ENCODE results near the gene SLC19A1.

SLC19A1 gene

GRCh38 chr21:45517249-45518065 lies 24.8 kb downstream of the SLC19A1 start:
- TF ChIP-seq, protein P1, sequence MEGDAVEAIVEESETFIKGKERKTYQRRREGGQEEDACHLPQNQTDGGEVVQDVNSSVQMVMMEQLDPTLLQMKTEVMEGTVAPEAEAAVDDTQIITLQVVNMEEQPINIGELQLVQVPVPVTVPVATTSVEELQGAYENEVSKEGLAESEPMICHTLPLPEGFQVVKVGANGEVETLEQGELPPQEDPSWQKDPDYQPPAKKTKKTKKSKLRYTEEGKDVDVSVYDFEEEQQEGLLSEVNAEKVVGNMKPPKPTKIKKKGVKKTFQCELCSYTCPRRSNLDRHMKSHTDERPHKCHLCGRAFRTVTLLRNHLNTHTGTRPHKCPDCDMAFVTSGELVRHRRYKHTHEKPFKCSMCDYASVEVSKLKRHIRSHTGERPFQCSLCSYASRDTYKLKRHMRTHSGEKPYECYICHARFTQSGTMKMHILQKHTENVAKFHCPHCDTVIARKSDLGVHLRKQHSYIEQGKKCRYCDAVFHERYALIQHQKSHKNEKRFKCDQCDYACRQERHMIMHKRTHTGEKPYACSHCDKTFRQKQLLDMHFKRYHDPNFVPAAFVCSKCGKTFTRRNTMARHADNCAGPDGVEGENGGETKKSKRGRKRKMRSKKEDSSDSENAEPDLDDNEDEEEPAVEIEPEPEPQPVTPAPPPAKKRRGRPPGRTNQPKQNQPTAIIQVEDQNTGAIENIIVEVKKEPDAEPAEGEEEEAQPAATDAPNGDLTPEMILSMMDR (conservative IDR thresholded peaks at IDR 0.05; ENCODE audit: low read depth, low read length), result no peak
- H3K4me3 ChIP-seq (ENCODE audit: low read length), result no peak overlapping the region
- no peak for DNase-seq (ENCODE audit: low read depth)

DNA sequence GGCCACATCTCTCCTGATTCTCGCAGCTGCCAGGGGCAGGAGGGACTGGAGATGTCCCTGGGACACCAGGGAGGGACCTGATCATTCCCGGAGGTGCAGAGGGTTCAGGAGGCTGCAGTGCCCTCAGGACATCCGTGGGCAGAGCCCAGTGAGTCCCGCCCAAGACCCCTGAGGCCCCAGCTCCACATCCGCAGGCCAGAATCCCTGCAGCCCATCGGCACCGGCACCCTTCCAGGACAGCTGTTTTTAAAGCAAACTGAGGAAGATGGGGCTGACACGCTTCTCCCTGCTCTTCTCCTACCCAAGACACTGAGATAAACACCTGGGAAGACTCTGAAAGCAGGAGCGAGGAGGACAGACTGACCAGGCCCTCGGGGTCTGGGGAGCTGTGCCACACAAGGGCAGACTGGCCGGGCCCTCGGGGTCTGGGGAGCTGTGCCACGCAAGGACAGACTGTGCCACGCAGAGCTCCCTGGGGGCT lies 25.5 kb downstream of the SLC19A1 start:
- DNase-seq (ENCODE audit: low read depth), result no peak
- TF ChIP-seq, protein P1 (conservative IDR thresholded peaks at IDR 0.05; ENCODE audit: low read depth, low read length), result no peak
- no peak overlapping the region for H3K4me3 ChIP-seq (ENCODE audit: low read length)

DNA sequence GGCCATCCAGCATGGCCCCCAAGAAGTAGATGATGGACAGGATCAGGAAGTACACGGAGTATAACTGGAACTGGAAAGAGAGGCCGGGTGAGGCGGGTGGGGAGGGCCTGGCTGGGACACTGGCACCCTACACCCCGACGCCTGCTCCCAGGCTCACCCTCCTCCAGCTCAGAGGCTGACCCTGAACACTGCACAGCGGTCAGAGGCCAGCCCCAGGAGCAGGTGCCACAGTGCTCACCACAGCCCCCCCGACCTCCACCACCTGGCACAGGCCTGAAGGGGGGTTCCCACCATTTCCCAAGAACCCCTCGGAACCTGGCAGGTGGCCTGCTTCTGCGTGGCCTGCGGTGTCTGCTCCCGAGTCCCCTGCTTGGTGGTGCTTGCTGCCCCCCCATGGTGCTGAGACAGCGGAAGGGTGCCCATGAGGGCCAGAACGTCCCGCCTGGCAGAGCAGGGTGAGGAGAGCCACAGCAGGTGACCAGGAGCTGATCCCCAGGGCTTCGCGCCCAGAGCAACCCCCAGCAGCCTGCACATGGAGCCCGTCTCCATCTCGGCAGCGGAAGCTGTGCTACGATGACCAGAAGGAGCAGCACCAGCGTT lies 26.1 kb downstream of the SLC19A1 start:
- TF ChIP-seq, protein P1 (conservative IDR thresholded peaks at IDR 0.05; ENCODE audit: low read depth, low read length), result no peak
- no peak overlapping the region for H3K4me3 ChIP-seq (ENCODE audit: low read length)
- no peak for DNase-seq (ENCODE audit: low read depth)

DNA sequence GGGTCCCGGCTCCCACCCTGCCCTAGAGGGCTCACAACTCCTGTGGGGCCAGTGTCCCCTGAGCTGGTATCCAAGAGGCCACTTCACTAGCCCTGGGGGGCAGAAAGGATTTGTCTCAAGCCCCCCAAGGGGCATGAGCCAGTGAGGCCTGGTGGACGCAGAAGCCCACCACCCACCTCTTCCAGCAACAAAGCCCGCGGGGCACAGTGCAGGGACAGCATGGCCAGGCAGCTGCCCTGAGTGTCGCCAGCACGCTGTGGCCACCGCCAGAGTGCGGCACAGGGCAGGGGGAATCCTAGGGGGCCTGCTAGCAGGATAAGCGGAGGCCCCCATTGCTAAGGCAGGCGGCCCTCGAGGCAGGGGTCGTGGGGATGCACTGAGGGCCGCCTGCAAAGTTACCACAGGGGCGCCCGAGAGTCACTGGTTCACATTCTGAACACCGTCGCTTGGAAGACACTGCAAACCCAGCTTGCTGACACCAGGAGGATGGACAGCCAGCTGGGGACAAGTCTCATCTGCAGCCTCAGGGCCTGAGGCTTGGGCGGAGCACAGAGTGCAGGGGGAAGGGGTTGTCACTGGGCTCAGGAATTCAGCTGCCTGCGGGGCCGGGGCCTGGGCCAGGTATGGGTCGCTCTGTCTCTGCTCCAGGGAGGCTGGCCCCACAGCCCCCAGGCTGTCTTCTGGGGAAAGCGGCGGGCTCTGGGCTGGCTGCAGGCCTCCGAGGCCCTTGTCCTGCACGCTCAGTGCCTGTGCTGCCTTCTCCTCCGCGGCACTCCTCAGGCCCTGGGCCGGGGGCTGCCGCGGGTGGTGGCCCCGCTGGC lies 26.8 kb downstream of the SLC19A1 start:
- TF ChIP-seq, protein P1 (conservative IDR thresholded peaks at IDR 0.05; ENCODE audit: low read depth, low read length), result no peak
- no peak for DNase-seq (ENCODE audit: low read depth)
- H3K4me3 ChIP-seq (ENCODE audit: low read length), result no peak overlapping the region

DNA sequence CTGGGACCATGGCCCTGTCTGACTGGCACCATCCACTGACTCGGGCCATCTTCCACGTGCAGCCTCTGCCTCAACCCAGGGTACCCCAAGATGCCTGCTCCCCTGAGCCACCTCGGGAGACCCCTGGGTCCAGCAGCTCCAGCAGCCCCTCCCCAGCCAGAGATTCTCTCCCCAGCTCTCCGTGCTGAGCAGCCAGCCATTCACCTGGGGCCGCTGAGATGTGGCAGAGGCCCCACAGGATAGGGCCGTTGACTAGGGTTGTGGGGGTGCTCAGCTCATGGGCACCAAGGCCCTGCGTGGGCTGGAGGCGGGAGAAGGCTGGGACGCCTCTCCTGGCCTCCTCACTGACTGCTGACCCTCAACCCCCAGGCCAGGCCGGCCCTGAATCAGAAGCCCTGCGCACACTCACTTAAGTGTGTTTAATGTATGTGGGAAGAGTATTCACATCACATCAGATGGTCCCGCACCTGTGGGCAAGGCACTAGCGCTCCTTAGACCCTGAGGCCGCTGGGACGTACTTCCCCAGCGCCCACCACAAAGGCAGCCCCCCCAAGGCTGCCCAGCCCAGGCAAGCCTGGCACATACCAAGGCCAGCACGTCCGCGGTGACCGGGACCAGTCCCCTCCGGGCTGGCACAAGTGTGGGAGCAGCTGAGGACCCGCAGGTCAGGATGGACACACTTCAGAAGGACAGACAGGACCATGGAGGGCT lies 27.8 kb downstream of the SLC19A1 start:
- DNase-seq (ENCODE audit: low read depth), result no peak
- TF ChIP-seq, protein P1 (conservative IDR thresholded peaks at IDR 0.05; ENCODE audit: low read depth, low read length), result no peak
- H3K4me3 ChIP-seq (ENCODE audit: low read length), result no peak overlapping the region

- TF ChIP-seq, protein P1 (conservative IDR thresholded peaks at IDR 0.05; ENCODE audit: low read depth, low read length), result no peak
- DNase-seq (ENCODE audit: low read depth), result no peak
- H3K4me3 ChIP-seq (ENCODE audit: low read length), result no peak overlapping the region
Observed at GRCh38 chr21:45513741-45514310, 28.4 kb downstream of the SLC19A1 start.

Measured in retinal pigment epithelial cell (primary cell).